BE2C (cell line): ENCODE results near the gene DSTN.

Experiments
- DNase-seq: peaks from one replicate; pipeline ENCODE4 v3.0.0-alpha.2; 2020
- H3K27me3 ChIP-seq: fragments of 250-450 bp; sonication (Bioruptor Pico); 2 replicates; pipeline ENCODE4 v1.5.1; 2020; ENCODE audit warnings: mild to moderate bottlenecking
- H3K36me3 ChIP-seq: fragments of 250-450 bp; sonication (Bioruptor Pico); 2 replicates; pipeline ENCODE4 v1.5.1; 2020; ENCODE audit warnings: mild to moderate bottlenecking
- H3K4me1 ChIP-seq: fragments of 250-450 bp; sonication (Bioruptor Pico); 2 replicates; pipeline ENCODE4 v1.5.1; 2020
- H3K4me3 ChIP-seq: 2 replicates; pipeline ENCODE4 v1.5.1; 2011; ENCODE audit warnings: low read depth, low read length
- H3K9me3 ChIP-seq: fragments of 250-450 bp; sonication (Bioruptor Pico); 2 replicates; pipeline ENCODE4 v1.5.1; 2020
- CTCF ChIP-seq: IDR thresholded peaks from 2 replicates; pipeline ENCODE4 v1.5.1; 2012; ENCODE audit warnings: mild to moderate bottlenecking, low read depth, low read length

Gene DSTN

GRCh38 chr20:17645010-17645409, 75.1 kb downstream of the DSTN start:
- no peak for TF ChIP-seq CTCF
- H3K4me3 ChIP-seq: no peak overlapping the region

GRCh38 chr20:17645546-17646208, 75.8 kb downstream of the DSTN start:
- no peak for DNase-seq
- Histone ChIP-seq H3K27me3 (no peaks in the 10 kb centered on the region), H3K36me3 (no peaks in the 10 kb centered on the region), H3K4me3 (no peak overlapping the region), H3K9me3 (no peaks in the 10 kb centered on the region), H3K4me1 (peaks cover 9% of the 10 kb centered on the region)
- TF ChIP-seq CTCF: no peak

More at GRCh38 chr20:17645010-17645409, 75.1 kb downstream of the DSTN start:
- no peaks in the 10 kb centered on the region for H3K36me3 ChIP-seq
- H3K27me3 ChIP-seq: no peaks in the 10 kb centered on the region
- no peaks in the 10 kb centered on the region for H3K9me3 ChIP-seq
- H3K4me1 ChIP-seq: peaks cover 9% of the 10 kb centered on the region
- DNase-seq: no peak

GRCh38 chr20:17646209-17646960, 76.5 kb downstream of the DSTN start:
- H3K36me3 ChIP-seq: no peaks in the 10 kb centered on the region
- no peak overlapping the region for H3K4me3 ChIP-seq
- no peaks in the 10 kb centered on the region for H3K27me3 ChIP-seq
- TF ChIP-seq CTCF: no peak
- no peaks in the 10 kb centered on the region for H3K9me3 ChIP-seq
- no peak for DNase-seq
- peaks cover 9% of the 10 kb centered on the region for H3K4me1 ChIP-seq

- peaks cover 9% of the 10 kb centered on the region for H3K4me1 ChIP-seq
- H3K9me3 ChIP-seq: no peaks in the 10 kb centered on the region
- no peaks in the 10 kb centered on the region for H3K36me3 ChIP-seq
- TF ChIP-seq CTCF: no peak
- H3K4me3 ChIP-seq: no peak overlapping the region
- H3K27me3 ChIP-seq: no peaks in the 10 kb centered on the region
- no peak for DNase-seq
These were observed 77.1 kb downstream of the DSTN start for GRCh38 chr20:17646961-17647301.

- H3K36me3 ChIP-seq: no peaks in the 10 kb centered on the region
- no peaks in the 10 kb centered on the region for H3K9me3 ChIP-seq
- TF ChIP-seq CTCF: no peak
- peaks cover 9% of the 10 kb centered on the region for H3K4me1 ChIP-seq
- no peaks in the 10 kb centered on the region for H3K27me3 ChIP-seq
- DNase-seq: no peak
- no peak overlapping the region for H3K4me3 ChIP-seq
These were observed 77.8 kb downstream of the DSTN start for GRCh38 chr20:17647391-17648314.

GRCh38 chr20:17648315-17648646, 78.4 kb downstream of the DSTN start:
- H3K4me1 ChIP-seq: peaks cover 9% of the 10 kb centered on the region
- no peak for DNase-seq
- H3K9me3 ChIP-seq: no peaks in the 10 kb centered on the region
- no peaks in the 10 kb centered on the region for H3K36me3 ChIP-seq
- H3K27me3 ChIP-seq: no peaks in the 10 kb centered on the region
- H3K4me3 ChIP-seq: no peak overlapping the region
- no peak for TF ChIP-seq CTCF
